OCI-M2 (cell line): ENCODE measurements around the gene GDAP2.
A peak's percentile ranks its signal among the peaks of the same experiment; 100 is the strongest.
"Not testable (repeated sequence)": the region's sequence is repeated elsewhere in the genome, so short reads cannot be mapped to it uniquely, and the experiment has no call there.

Experiments
- DNase-seq: peaks from one replicate; lab custom pipeline; 2025; ENCODE audit not compliant: unreplicated experiment; lab: John Stamatoyannopoulos, UW

GDAP2 gene

GRCh38 chr1:117929343-117930172, at the start of gene GDAP2, which contains the start of gene WDR3:
Gene GDAP2, minus strand, starts transcription at chr1:117929621. Its CDS starts 9,264 bp downstream, at chr1:117920357.
Gene WDR3, plus strand, starts transcription at chr1:117929739. Its CDS starts 3,581 bp downstream, at chr1:117933320.
- DNase-seq, result peak; percentile 54

GRCh38 chr1:117976381-117976780, 47.0 kb upstream of the GDAP2 start:
- no peak for DNase-seq

- no peak for DNase-seq
Observed at GRCh38 chr1:117971777-117972176, 42.4 kb upstream of the GDAP2 start.

GRCh38 chr1:117970252-117970651, 40.8 kb upstream of the GDAP2 start:
- DNase-seq, result no peak

GRCh38 chr1:117967881-117968280, 38.5 kb upstream of the GDAP2 start:
- no peak for DNase-seq

GRCh38 chr1:117967477-117967876, 38.1 kb upstream of the GDAP2 start:
- no peak for DNase-seq

GRCh38 chr1:117964290-117965038, 35.0 kb upstream of the GDAP2 start:
- DNase-seq, result no peak

- no peak for DNase-seq
Observed at GRCh38 chr1:117959364-117959763, 29.9 kb upstream of the GDAP2 start.

- no peak for DNase-seq
Observed at GRCh38 chr1:117952386-117952785, 23.0 kb upstream of the GDAP2 start.

GRCh38 chr1:117942293-117942692, 12.9 kb upstream of the GDAP2 start:
- DNase-seq, result no peak

- DNase-seq, result no peak
Observed at GRCh38 chr1:117933769-117934168, 4.3 kb upstream of the GDAP2 start.

- DNase-seq, result no peak
Observed at GRCh38 chr1:117932576-117932975, 3.2 kb upstream of the GDAP2 start.

- DNase-seq, result no peak
Observed at GRCh38 chr1:117930484-117930883, 1.1 kb upstream of the GDAP2 start.

- DNase-seq, result no peak
Observed at GRCh38 chr1:117930173-117930447, 689 bp upstream of the GDAP2 start.

- peak; percentile 5 for DNase-seq
Observed at GRCh38 chr1:117928881-117929342, 509 bp downstream of the GDAP2 start.

GRCh38 chr1:117925981-117926380, 3.4 kb downstream of the GDAP2 start:
- no peak for DNase-seq

- not testable (repeated sequence) for DNase-seq
Observed at GRCh38 chr1:117922717-117923116, 6.7 kb downstream of the GDAP2 start.

- no peak for DNase-seq
Observed at GRCh38 chr1:117921991-117922390, 7.4 kb downstream of the GDAP2 start.

- DNase-seq, result no peak
Observed at GRCh38 chr1:117919376-117919775, 10.0 kb downstream of the GDAP2 start.

GRCh38 chr1:117911051-117911450, 18.4 kb downstream of the GDAP2 start:
- DNase-seq, result no peak

- DNase-seq, result no peak
Observed at GRCh38 chr1:117905019-117905418, 24.4 kb downstream of the GDAP2 start.

- no peak for DNase-seq
Observed at GRCh38 chr1:117904485-117904884, 24.9 kb downstream of the GDAP2 start.
